DND-41 (cell line): ENCODE data around the gene ABCB11.

Experiments used
- ATAC-seq: fragments of 200-7000 bp; cut with Tn5 transposase; 3 replicates; pipeline ENCODE4 v1.9.1; 2021; ENCODE audit warnings: low read depth; ENCODE audit not compliant: insufficient read depth
- DNase-seq: peaks from one replicate; pipeline ENCODE4 v3.0.0-alpha.2; 2020
- H2AFZ ChIP-seq: 2 replicates; pipeline ENCODE4 v1.6.0; 2012; ENCODE audit warnings: low read depth, low read length
- H3K27ac ChIP-seq: 2 replicates; pipeline ENCODE4 v1.5.1; 2012; ENCODE audit warnings: low read length, inconsistent platforms
- H3K27me3 ChIP-seq: fragments of 200-600 bp; sonication (generic); 2 replicates; pipeline ENCODE4 v1.6.0; 2012; ENCODE audit warnings: low read length, mild to moderate bottlenecking, inconsistent platforms; ENCODE audit not compliant: insufficient read depth, poor library complexity
- H3K36me3 ChIP-seq: 2 replicates; pipeline ENCODE4 v1.5.1; 2012; ENCODE audit warnings: low read length, inconsistent platforms; ENCODE audit not compliant: insufficient read depth
- H3K4me1 ChIP-seq: 2 replicates; pipeline ENCODE4 v1.5.1; 2012; ENCODE audit warnings: mild to moderate bottlenecking, low read length; ENCODE audit not compliant: insufficient read depth
- H3K4me2 ChIP-seq: 2 replicates; pipeline ENCODE4 v1.6.0; 2012; ENCODE audit warnings: mild to moderate bottlenecking, moderate library complexity, low read length, inconsistent platforms; ENCODE audit not compliant: insufficient read depth
- H3K4me3 ChIP-seq, 2 experiments: fragments of 200-600 bp in 1 of 2; shearing (Covaris generic) in 1 of 2; 2 replicates each; pipeline ENCODE4 v1.5.1; 2012 to 2016; ENCODE audit warnings: inconsistent platforms in 2 of 2, low read length in 2 of 2, mild to moderate bottlenecking in 2 of 2, low read depth in 1 of 2, moderate library complexity in 1 of 2
- H3K79me2 ChIP-seq: 2 replicates; pipeline ENCODE4 v1.6.0; 2012; ENCODE audit warnings: low read length, inconsistent platforms; ENCODE audit not compliant: insufficient read depth
- H3K9ac ChIP-seq: 2 replicates; pipeline ENCODE4 v1.6.0; 2012; ENCODE audit warnings: low read depth, mild to moderate bottlenecking, inconsistent platforms, low read length, moderate library complexity
- H3K9me3 ChIP-seq: 2 replicates; pipeline ENCODE4 v1.5.1; 2012; ENCODE audit warnings: low read length, moderate library complexity, mild to moderate bottlenecking, inconsistent platforms; ENCODE audit not compliant: insufficient read depth, severe bottlenecking
- H4K20me1 ChIP-seq: 2 replicates; pipeline ENCODE4 v1.6.0; 2012; ENCODE audit warnings: low read length; ENCODE audit not compliant: insufficient read depth
- EZH2 ChIP-seq: IDR thresholded peaks from 3 replicates; pipeline ENCODE4 v1.6.1; 2012; ENCODE audit warnings: borderline replicate concordance, low read depth, mild to moderate bottlenecking, moderate library complexity, low read length, inconsistent platforms; ENCODE audit not compliant: severe bottlenecking
- TF ChIP-seq, protein P1 (sequence below): IDR thresholded peaks from 2 replicates; pipeline ENCODE4 v1.5.1; 2012; ENCODE audit warnings: borderline replicate concordance, low read length, moderate library complexity, mild to moderate bottlenecking; ENCODE audit not compliant: poor library complexity, severe bottlenecking; ENCODE audit errors: extremely low read depth

ABCB11 gene

DNA sequence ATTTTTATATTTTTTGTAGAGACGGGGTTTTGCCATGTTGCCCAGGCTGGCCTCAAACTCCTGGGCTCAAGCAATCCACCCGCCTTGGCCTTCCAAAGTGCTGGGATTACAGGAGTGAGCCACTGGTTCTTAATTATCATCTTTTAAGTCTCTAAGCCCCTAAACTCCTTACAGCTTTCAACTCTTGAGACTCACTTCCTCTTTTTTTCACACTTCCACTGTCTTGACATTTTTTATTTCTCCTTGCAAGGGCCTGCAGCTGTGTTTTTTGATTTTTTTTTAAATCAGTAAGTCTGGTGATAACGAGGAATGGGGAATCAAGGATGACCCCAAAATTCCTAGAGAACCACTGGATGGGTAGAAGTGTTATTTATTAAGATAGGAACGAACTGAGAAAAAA, 8.6 kb upstream of the ABCB11 start:
- Histone ChIP-seq H3K79me2 (no peaks in the 10 kb centered on the region), H2AFZ (no peak overlapping the region), H3K27me3 (no peaks in the 10 kb centered on the region), H4K20me1 (no peaks in the 10 kb centered on the region), H3K36me3 (no peaks in the 10 kb centered on the region), H3K4me3 (no peak overlapping the region), H3K4me1 (no peaks in the 10 kb centered on the region), H3K9me3 (peaks cover 6% of the 10 kb centered on the region), H3K27ac (no peak overlapping the region), H3K4me2 (no peak overlapping the region), H3K9ac (no peak overlapping the region)
- ATAC-seq = no peak
- no peak for DNase-seq
- TF ChIP-seq EZH2 = no peak
- TF ChIP-seq, protein P1, sequence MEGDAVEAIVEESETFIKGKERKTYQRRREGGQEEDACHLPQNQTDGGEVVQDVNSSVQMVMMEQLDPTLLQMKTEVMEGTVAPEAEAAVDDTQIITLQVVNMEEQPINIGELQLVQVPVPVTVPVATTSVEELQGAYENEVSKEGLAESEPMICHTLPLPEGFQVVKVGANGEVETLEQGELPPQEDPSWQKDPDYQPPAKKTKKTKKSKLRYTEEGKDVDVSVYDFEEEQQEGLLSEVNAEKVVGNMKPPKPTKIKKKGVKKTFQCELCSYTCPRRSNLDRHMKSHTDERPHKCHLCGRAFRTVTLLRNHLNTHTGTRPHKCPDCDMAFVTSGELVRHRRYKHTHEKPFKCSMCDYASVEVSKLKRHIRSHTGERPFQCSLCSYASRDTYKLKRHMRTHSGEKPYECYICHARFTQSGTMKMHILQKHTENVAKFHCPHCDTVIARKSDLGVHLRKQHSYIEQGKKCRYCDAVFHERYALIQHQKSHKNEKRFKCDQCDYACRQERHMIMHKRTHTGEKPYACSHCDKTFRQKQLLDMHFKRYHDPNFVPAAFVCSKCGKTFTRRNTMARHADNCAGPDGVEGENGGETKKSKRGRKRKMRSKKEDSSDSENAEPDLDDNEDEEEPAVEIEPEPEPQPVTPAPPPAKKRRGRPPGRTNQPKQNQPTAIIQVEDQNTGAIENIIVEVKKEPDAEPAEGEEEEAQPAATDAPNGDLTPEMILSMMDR = no peak

DNA sequence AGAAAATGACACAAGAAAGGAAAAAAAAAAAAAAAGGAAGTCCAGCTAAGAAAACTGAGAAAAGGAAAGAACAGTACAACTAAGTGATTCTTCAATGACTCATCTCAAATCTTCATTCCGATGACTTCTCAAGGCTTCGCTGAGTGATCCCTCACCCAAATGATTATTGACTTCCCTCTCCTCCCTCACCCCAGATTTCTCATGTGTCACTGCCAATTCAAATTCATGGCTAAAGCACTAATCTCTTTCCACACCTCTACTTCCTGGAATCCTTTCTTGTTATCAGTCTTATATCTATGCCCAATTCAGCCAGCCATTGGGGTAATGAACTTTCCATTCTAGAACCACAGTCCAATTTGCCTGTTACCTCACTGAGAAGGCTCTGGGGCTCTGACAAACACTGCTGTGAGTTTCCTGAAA, 7.2 kb upstream of the ABCB11 start:
- Histone ChIP-seq H3K27ac (no peak overlapping the region), H3K4me3 (no peak overlapping the region), H3K9me3 (peaks cover 6% of the 10 kb centered on the region), H4K20me1 (no peaks in the 10 kb centered on the region), H3K27me3 (no peaks in the 10 kb centered on the region), H3K4me2 (no peak overlapping the region), H2AFZ (no peak overlapping the region), H3K4me1 (no peaks in the 10 kb centered on the region), H3K36me3 (no peaks in the 10 kb centered on the region), H3K9ac (no peak overlapping the region), H3K79me2 (no peaks in the 10 kb centered on the region)
- no peak for TF ChIP-seq EZH2
- TF ChIP-seq, protein P1 = no peak
- DNase-seq (no peak), ATAC-seq (no peak)

DNA sequence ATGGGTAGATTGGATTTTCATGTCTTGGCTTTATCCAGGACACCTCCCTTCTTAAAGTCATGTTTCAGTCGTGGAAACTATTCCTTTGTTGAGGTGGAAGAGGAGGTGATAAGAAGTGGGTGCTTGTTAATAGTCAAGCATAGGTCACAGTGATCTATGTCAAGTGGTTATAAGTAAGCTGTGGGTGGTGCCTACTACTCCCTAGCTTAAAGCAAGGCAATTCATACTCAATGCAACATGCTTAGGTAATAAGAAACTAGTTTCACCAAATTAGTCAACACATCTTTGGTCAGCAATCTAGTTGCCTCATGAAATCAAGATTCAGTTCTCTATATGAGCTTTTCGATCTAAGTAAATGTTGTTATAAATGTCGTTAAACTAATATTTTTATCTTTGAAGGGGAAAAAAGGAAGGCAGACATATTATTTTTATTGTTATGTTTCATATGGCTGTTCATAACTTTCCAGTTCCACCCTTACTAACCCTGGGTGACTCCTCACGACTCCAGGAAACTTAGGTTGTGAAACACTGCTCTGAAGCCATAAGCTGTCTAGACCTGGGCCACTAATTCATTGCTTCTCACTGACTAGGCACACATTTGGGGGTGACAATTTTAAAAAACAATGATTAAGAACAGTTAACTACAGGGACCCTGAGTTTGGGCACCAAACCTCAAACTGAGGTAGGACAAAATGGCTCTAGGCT, 5.8 kb upstream of the ABCB11 start:
- Histone ChIP-seq H2AFZ (no peak overlapping the region), H3K9ac (no peak overlapping the region), H3K27me3 (no peaks in the 10 kb centered on the region), H3K9me3 (no peaks in the 10 kb centered on the region), H3K4me1 (no peaks in the 10 kb centered on the region), H3K79me2 (no peaks in the 10 kb centered on the region), H4K20me1 (no peaks in the 10 kb centered on the region), H3K4me3 (no peak overlapping the region), H3K27ac (no peak overlapping the region), H3K4me2 (no peak overlapping the region), H3K36me3 (no peaks in the 10 kb centered on the region)
- TF ChIP-seq, protein P1 = no peak
- TF ChIP-seq EZH2 = no peak
- DNase-seq (no peak), ATAC-seq (no peak)
